ENCODE measurements around the gene CENPL.

The CENPL gene

GRCh38 chr1:173753830-173754229 is 70.9 kb downstream of the CENPL start:
- no peak overlapping the region for H3K4me3 ChIP-seq (ENCODE audit: low read depth in 1 of 2, low read length in 2 of 2)
- peaks cover 34 to 69% of the 10 kb centered on the region in 2 donors for H3K36me3 ChIP-seq (ENCODE audit: control insufficient read depth in 1 of 2, insufficient read depth in 2 of 2, low read length in 2 of 2)
- no peak overlapping the region for H3K27ac ChIP-seq (ENCODE audit: low read length)
- H3K4me1 ChIP-seq (ENCODE audit: control insufficient read depth in 1 of 2, insufficient read depth in 2 of 2, low read length in 2 of 2) = no peaks in the 10 kb centered on the region
- no peaks in the 10 kb centered on the region for H3K27me3 ChIP-seq (ENCODE audit: low read depth, low read length)
- H3K9me3 ChIP-seq (ENCODE audit: control insufficient read depth in 1 of 2, low read length in 2 of 2) = no peaks in the 10 kb centered on the region

All from muscle layer of duodenum (tissue), 2 donors.